HG03045 (cell line): Measurements from ENCODE around the gene LRPPRC.
"Not testable (repeated sequence)": the region's sequence is repeated elsewhere in the genome, so short reads cannot be mapped to it uniquely, and the experiment has no call there.

Source experiments
- ATAC-seq: cut with Tn5 transposase; IDR thresholded peaks from one replicate; pipeline ENCODE4 v1.9.1; 2021; ENCODE audit warnings: mild to moderate bottlenecking, moderate library complexity; ENCODE audit not compliant: unreplicated experiment

LRPPRC gene

DNA sequence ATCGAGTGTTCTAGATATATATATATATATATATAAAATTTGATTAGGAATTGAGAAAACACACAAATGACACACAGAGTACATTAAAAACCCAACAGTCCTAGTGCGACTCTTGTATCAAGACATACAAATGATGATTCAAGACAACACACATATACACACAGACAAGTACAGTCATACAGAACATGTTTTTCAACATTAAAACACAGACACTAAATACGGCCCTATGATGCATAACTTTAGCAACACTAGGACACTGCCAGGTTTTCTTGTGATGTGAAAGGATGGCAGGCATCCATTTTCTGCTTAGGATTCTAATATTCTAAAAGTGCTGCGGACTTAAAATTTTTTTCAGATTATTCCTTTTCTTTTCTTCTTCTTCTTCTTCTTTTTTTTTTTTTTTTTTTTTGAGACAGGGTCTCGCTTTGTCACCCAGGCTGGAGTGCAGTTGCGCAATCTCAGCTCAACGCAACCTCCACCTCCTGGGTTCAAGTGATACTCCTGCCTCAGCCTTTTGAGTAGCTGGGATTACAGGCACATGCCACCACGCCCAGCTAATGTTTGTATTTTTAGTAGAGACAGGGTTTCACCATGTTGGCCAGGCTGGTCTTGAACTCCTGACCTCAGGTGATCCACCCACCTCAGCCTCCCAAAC lies 84.5 kb downstream of the LRPPRC start:
- ATAC-seq: not testable (repeated sequence)

DNA sequence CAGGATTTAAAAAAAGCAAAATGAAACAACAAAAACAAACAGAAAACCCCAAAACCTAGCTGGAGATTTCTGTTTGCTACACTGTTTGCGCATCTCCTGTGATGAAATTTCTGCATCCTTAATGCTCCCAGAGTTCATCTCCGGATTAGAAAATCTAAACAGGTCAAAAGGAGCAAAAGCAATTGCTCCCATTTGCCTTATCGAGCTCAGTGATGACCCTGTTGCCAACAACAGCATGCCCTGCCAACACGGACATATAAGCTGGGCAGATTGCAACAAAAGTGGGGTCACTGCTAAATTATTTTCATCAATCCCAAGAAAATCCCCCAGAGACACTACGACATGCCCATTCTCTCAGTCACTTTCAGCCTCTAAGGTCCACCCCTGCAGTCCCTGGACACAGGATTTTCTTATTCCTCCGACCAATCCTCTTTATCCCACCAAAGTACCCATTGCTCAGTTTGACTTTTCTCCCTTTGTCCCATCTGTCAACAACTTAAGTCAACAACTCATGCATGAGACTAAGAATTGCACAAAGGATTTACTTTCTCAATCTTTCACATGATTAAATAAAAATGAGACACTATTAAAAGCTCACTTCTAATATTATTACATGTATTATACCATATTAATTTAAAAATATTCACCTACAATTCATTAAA lies 89.2 kb downstream of the LRPPRC start:
- no peak for ATAC-seq

DNA sequence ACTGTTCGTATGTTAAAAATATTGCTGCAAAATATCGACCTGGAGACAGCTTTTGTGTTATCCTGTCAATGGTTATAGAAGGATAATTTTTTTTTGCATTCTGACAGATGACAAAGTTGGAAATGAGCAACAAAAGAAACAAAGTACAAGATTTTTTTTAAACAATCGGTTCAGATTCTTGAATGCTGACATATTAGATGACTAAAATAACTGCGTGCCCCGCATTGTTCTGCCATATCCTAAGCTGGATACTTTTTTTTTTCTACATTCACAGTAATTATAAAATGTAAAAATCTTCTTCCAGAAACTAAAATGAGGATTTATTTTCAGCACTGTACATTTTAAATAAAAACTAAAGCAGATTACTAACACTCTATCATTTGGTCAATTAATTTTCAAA lies 89.9 kb downstream of the LRPPRC start:
- no peak for ATAC-seq

DNA sequence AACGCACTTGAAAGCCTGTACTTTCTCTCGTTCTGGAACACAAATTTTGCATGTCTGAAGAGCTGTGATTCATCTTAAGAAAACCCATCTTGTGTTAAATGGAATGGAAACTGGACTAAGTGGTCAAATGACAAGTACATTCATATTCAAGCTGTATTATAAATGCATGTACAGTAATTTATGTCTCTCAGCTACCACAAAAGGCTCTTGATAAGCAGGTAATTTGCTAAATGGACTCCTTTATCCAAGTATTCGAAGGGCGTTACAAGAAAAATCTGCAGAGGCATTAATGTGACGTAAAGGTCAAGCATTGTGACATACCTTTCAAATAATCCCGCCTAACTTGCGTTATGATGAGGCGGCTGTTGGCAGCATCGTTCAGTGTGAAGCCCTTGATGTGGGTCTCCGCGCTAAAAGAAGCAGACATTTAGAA lies 90.4 kb downstream of the LRPPRC start:
- ATAC-seq: no peak

DNA sequence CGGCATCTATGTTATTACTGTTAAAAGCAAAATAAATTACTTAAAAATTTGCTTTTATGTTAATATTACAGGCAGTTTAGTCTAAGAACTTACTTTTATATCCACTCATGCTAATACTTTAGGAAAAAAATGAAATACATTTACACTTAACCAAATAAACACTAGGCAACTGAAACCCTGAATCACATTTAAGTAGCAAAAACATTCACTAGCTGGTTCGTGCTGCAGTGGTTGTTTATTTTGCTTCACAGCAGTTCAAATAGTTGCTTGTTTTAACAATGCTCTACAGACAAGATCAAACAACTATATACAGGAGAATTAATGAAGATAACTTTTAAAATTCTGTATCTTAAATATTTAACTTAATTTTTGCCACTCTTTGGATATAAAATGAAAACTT lies 96.2 kb downstream of the LRPPRC start:
- no peak for ATAC-seq

DNA sequence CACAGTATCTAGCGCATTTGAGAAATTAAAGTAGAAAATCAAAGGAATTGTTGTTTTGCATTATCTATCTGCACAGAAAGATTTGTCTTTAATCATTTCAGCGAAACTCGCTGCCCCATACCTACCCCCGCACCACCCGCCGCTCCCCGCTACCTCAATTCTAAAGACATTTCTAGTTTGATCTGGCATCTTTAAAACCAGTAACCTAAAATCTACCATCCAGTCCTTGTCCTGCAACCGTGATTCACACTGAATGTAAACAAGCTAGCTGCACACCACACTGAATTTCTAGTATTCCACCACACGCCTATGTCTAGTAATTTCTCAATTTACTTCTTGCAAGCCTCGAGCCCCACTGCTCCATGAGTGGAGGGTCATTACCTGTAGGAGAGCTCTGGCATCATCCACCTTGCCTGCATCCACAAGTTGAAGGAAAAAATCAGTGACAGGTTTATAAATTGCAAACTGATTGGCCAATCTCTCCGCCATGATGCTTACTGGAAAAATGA lies 96.9 kb downstream of the LRPPRC start:
- no peak for ATAC-seq

DNA sequence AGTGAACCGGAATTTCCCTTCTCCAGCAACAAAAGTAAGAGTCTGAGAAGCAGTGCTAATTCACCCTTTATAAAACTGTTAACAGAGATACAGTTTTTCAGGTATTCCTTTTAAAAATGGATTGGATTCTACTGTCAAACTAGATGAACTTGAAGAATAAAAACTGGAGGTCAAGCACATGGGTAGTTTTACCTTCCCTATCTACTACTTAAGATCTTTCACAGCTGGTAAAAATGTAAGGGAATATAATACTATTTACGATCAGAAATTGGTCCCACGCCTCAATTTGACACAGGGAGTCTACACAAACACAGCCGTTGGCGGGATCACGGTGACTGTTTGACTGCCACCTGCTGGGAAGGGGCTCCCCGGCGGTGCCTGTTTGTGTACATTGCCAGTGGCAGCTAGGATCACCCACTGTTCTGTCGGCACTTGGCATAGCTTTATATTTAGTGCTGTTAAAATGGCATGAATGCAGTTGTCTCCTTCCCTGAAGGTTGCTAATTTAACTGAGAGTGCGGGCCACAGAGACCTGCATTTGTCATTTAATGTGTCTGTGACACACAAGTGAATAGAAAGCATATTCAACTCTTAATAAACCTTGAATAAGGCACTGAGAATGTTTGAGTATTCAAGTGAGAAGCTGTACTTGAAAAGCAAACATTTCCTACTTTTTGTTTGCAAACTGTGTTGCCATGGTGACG lies 97.5 kb downstream of the LRPPRC start:
- ATAC-seq: no peak

DNA sequence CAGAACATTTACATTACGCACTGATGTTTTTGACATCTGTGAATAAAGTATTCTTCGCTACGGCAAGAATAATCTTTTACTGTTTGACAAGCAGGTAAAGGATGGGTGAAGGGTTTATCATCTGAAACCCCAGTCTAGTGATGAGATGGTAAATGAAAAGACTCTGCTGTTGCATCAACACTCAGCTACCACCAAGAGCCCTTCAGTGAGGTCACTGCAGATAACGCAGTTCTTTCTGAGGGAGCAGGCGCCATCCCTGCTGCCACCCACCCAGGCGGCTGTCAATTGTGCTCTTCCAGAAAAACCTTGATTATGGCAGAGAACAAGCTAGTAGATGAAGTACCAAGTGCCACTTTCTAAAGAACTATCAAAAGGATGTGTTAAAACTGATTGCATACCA lies 98.3 kb downstream of the LRPPRC start:
- ATAC-seq: no peak

DNA sequence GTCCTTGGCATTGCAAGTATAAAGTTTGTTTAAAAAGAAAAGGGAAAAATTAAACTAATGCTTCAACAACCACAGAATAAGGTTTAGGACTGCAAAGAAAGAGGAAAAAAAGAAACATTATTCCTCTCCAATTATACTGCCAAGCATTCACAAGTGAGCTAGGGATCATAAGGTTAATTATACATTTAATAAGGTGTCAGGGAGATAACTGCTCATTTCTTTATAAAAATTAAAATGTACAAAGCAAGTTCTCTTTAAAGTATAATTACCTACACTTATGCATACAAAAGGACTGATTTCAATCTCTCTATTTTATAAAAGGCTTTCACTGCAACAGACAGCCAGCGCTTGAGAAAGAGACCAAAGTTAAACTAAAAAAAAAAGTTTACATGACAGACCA lies 98.9 kb downstream of the LRPPRC start:
- no peak for ATAC-seq

DNA sequence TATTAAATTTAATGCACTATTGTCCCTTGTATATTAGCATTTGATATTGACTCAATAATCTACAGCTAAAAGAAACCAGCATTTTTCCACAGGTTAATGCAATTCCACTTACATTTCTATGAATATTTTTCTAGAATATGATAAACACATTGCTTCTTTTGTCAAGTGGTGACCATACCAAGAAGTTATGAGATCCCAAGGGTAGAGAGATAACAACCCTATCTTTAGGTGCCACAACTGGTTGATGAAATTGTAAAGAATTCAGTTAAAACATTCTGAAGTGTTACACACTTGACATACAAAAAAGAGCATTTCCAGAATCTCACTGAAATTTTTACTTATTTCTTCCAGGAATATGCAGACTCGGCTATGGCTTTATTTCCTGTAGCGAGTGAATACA lies 101.0 kb downstream of the LRPPRC start:
- no peak for ATAC-seq

DNA sequence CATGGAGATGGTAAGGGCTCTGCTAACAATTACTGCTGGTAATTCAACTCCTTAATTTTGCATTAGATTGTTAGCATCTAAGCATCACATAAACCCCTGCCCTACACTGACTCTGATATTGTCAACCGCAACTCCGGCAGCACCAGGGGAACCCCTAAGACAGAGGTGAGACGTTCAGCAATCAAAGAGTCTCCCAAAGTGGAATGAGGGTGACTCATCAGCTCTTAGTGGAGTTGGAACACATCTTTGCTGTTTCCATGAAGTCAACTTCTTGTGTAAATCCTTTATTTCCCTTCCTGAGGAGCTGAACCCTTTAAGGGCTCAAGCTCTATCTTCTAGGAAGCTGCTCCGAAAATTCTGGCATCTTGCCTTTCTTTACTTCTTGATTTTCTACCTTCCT lies 104.9 kb downstream of the LRPPRC start:
- no peak for ATAC-seq

DNA sequence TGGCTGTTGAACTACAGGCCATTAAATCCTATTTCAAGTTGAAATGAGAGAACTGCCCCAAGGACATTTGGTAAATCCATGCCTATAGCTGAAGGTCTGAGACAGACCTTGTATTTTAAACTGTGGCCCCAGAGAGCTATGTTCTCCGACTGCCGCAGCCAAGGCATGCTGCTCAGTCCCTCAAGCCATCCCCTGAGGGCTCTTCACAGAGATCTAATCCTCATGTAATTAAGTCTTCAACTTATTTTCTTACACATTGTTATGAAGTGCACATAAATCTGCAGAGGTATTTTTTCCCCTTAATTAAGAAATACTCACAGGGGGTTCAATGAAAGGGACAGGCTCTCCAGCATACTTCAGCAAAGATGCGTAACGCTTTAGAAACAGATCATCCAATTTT lies 106.4 kb downstream of the LRPPRC start:
- no peak for ATAC-seq

DNA sequence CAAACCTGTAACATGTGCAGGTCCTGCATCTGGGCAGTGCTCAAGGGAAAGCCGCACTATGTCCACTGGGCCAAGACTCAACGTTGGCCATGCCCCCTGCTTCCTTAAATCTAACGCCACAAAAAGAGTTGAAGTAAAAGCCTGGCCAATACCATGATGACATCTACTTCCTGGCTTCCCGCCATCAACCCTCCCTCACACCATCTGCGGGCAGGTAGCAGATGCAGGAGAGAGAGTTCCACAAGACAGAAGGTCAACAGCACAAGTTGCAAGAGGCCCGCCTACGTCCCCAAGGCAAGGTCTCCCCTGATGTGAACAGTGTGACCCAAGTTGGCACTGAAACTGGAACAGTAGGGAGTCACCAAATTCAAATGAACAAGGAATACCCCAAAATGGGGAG lies 108.6 kb downstream of the LRPPRC start:
- ATAC-seq: no peak

DNA sequence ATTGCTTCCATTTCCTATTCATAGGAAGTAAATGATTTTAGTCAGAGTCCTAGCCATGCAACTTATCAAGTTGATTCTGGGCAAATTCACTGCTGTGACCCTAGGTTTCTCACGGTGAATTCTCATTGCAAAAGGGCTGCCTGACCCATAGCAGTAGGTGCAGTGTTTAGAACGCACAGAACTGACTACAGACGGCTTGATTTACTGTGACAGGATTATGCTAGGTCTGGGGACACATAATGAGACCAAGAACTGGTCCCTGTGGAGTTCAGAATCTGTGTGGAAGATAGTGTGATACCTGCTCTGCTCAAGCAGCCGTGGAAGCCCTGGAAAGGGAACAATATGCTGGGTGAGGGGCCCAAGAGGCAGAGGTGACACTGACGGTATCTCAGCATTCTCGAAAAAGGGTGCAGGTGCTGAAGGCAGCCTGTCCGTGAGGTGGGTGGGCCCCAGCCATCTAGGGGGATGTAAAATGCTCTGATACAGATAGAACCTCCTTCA lies 110.6 kb downstream of the LRPPRC start:
- no peak for ATAC-seq

DNA sequence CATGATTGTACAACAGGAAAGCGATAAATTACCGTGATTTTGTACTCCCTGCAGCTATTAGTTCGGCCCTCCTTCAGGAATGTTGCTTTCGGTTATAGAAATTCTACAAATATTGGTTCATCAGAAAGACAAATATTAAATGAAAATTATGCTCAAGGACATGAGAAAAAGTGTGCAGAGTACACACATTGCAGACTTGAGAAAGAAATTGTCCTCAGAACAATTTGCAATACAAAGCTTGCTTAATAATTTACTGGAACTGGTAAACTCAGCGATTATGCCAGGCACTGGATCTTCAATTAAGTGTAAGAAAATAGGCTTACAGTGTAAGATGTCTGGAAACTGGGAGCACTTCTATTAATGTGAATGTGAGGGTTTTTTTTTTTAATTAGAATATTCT lies 111.1 kb downstream of the LRPPRC start:
- ATAC-seq: no peak

DNA sequence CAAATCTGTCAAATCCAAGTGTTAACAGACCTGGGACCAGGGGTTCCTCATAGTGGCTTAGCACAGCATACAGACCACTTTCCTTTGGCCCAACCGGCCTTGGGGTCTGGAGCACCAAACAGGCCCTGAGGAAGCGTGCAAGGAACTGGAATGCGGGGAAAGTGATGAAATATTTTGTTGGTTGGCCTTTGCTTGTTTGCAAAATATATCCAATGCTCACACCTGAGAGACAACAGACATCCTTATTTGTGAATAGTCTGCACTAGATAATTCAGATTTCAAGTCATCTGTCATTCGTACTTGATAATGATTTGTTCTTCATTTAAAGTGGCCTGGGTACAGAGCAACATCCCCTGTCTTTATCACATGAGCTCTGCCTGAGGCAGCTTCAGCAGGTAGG lies 113.5 kb downstream of the LRPPRC start:
- ATAC-seq: no peak

DNA sequence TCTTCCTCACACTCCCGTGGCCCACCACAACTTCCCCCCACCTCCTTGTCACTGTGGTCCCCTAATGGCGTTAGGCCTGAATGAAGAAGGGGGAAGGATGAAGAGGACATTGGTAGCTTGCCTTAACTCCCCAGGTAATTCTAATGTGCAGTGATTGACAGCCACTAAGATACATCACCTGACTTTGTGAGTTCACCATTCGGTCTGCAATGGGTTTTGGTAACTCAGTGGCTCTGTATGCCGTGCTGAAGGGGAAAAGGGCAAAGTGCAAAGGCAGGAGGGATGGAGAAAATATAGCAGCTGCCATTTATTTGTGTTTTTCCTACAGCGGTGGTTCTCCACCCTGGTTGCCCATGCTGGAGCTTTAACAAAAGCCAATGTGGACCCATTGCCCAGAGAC lies 114.8 kb downstream of the LRPPRC start:
- ATAC-seq: no peak

DNA sequence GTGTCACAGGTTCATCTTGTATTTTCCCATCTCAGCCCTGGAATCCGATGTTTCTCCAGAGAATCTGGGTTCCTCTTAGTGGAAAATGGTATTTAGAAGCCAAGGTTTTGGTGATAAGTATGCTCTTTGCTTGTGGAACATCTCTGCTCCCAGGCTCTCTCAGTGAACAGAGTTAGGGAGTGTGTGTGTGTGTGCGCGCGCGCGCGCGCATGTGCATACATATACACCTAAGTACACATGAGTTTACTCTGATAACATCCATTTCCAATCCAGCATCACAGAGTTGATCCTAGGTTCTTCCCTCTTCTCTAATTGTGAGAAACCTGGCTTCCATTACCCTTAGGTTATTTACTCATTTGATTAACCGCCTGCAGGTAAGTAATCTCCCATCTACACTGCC lies 115.3 kb downstream of the LRPPRC start:
- ATAC-seq: no peak

DNA sequence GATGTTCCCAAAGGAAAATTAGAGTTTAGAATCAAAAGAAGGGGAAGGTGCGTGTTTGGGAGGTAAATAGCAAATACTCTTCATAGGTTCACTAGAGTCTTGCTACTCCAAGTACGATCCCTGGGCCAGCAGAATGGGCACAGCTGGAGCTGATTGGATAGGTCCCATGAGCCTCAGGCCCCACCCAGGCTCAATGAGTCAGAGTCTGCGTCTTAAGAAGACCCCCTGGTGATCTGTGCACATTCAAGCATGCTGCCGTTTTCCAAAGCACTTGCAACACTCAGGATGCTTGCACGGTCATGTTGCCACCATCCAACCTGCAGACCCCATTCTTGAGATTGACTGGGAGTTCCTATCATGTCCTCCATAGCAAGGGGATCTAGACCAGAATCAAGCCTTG lies 116.5 kb downstream of the LRPPRC start:
- no peak for ATAC-seq

DNA sequence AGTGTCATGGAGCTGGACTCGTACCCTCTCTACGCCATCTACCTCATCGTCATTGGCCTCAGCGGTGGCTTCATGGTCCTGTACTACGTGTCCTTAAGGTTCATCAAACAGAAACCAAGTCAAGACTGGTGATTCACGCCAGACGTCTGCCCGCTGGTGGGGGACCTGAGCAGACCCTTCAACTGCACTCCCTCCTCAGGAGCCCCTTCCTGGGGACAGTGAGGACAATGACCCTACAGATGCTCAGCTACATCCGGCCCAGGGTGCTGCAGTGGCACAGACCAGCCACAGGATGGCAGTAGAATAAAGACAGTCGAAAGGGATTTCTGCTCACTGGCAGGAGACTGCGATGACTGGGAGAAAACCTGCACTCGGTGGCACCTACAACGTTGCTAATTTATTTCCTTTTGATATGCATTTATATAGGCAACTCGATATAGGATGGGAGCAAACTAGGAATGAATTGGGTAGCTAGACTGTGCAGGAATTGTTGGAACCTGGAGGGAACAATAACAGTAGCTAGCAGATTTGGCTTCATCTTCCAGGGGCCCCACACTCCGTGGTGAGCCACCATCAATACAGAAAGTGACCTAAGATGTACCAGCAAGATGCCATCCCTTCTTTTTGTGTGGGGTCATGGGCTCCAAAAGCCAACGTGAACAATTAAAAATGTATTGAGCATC lies 117.9 kb downstream of the LRPPRC start:
- no peak for ATAC-seq

DNA sequence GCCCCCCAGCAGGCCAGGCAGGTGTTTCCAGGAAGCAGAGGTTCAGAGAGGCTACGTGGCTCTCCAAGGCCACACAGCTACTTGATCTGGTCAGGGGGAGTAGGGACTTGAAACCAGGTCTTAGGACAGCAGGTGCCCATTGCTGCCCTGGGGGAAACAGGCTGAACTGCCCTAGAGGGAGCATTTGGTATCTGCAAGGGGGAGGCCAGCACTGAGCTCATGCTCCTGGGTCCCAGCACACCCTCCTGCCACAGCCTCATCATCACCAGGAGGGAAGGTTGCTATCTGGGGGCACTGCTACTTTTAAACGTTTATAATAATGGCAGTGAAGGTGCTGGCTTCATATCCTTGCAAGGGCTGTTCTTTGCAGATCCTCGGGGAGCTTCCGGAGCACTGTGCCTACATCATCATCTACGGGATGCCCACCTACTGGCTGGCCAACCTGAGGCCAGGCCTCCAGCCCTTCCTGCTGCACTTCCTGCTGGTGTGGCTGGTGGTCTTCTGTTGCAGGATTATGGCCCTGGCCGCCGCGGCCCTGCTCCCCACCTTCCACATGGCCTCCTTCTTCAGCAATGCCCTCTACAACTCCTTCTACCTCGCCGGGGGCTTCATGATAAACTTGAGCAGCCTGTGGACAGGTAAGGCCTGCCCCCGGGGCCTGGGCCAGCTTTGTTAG lies 120.9 kb downstream of the LRPPRC start:
- no peak for ATAC-seq
